Measurements from ENCODE around the gene SLC2A4.
"Not testable (repeated sequence)": the region's sequence is repeated elsewhere in the genome, so short reads cannot be mapped to it uniquely, and the experiment has no call there.

The SLC2A4 gene

GRCh38 chr17:7322520-7323194, 41.1 kb downstream of the SLC2A4 start:
- in situ Hi-C loops (cut with MboI; ENCODE audit: low sequenced_read_pairs): no loop called here

- in situ Hi-C loops (cut with MboI; ENCODE audit: low sequenced_read_pairs): no loop called here
These were observed 42.4 kb downstream of the SLC2A4 start for GRCh38 chr17:7323731-7324437.

- in situ Hi-C loops (cut with MboI; ENCODE audit: low sequenced_read_pairs): no loop called here
These were observed 42.9 kb downstream of the SLC2A4 start for GRCh38 chr17:7324438-7324779.

GRCh38 chr17:7325031-7325528, 43.6 kb downstream of the SLC2A4 start:
- in situ Hi-C loops (cut with MboI; ENCODE audit: low sequenced_read_pairs): no loop called here

- in situ Hi-C loops (cut with MboI; ENCODE audit: low sequenced_read_pairs): no loop called here
These were observed 44.7 kb downstream of the SLC2A4 start for GRCh38 chr17:7326186-7326585.

GRCh38 chr17:7327056-7327455, 45.5 kb downstream of the SLC2A4 start:
- in situ Hi-C loops (cut with MboI; ENCODE audit: low sequenced_read_pairs): no loop called here

- in situ Hi-C loops (cut with MboI; ENCODE audit: low sequenced_read_pairs): no loop called here
These were observed 46.0 kb downstream of the SLC2A4 start for GRCh38 chr17:7327501-7327900.

GRCh38 chr17:7328009-7328408, 46.5 kb downstream of the SLC2A4 start:
- in situ Hi-C loops (cut with MboI; ENCODE audit: low sequenced_read_pairs): no loop called here

- in situ Hi-C loops (cut with MboI; ENCODE audit: low sequenced_read_pairs): no loop called here
These were observed 47.4 kb downstream of the SLC2A4 start, which contains the start of gene NEURL4 for GRCh38 chr17:7328840-7329373. NEURL4 (minus strand) TSS chr17:7329335; CDS start chr17:7329312, 23 bp downstream.

- in situ Hi-C loops (cut with MboI; ENCODE audit: low sequenced_read_pairs): no loop called here
These were observed 48.0 kb downstream of the SLC2A4 start for GRCh38 chr17:7329374-7329996.

GRCh38 chr17:7329997-7330637, 48.6 kb downstream of the SLC2A4 start:
- in situ Hi-C loops (cut with MboI; ENCODE audit: low sequenced_read_pairs): no loop called here

GRCh38 chr17:7330638-7331015, 49.1 kb downstream of the SLC2A4 start:
- in situ Hi-C loops (cut with MboI; ENCODE audit: low sequenced_read_pairs): no loop called here

- in situ Hi-C loops (cut with MboI; ENCODE audit: low sequenced_read_pairs): no loop called here
These were observed 50.6 kb downstream of the SLC2A4 start for GRCh38 chr17:7332111-7332510.

- in situ Hi-C loops (cut with MboI; ENCODE audit: low sequenced_read_pairs): not testable (repeated sequence)
These were observed 51.1 kb downstream of the SLC2A4 start for GRCh38 chr17:7332600-7333069.

- in situ Hi-C loops (cut with MboI; ENCODE audit: low sequenced_read_pairs): no loop called here
These were observed 53.5 kb downstream of the SLC2A4 start for GRCh38 chr17:7334938-7335538.

- in situ Hi-C loops (cut with MboI; ENCODE audit: low sequenced_read_pairs): not testable (repeated sequence)
These were observed 54.2 kb downstream of the SLC2A4 start for GRCh38 chr17:7335765-7336164.

GRCh38 chr17:7336240-7337175, 55.0 kb downstream of the SLC2A4 start, which contains the start of gene ACAP1:
ACAP1 (plus strand) TSS chr17:7336529; CDS start chr17:7336735, 206 bp downstream.
- in situ Hi-C loops (cut with MboI; ENCODE audit: low sequenced_read_pairs): no loop called here

- in situ Hi-C loops (cut with MboI; ENCODE audit: low sequenced_read_pairs): not testable (repeated sequence)
These were observed 56.1 kb downstream of the SLC2A4 start for GRCh38 chr17:7337600-7337999.
